Measurements from ENCODE around the gene JPT1. TPM values are rescaled to one million over a fixed set of nuclear protein-coding genes. Genes with fewer than 3 reads are reported as not detected.

Gene JPT1
- total RNA-seq, 1 experiment from 2014 or later, result 265 TPM

- DNase-seq, result no peak
- Histone ChIP-seq H2BK12ac (ENCODE audit: insufficient read length, low read depth, low read length) (no peak overlapping the region), H4K5ac (ENCODE audit: insufficient read length, low read depth, low read length) (no peak overlapping the region), H2AFZ (ENCODE audit: low read length) (no peak overlapping the region), H2BK20ac (ENCODE audit: low read depth, low read length, poor library complexity, severe bottlenecking) (no peak overlapping the region), H3K9me3 (ENCODE audit: control insufficient read depth, low read depth, low read length) (no peaks in the 10 kb centered on the region), H3K4me2 (ENCODE audit: insufficient read depth, insufficient read length, low read length) (no peak overlapping the region), H3K23me2 (ENCODE audit: insufficient read length, low read depth, low read length, poor library complexity, severe bottlenecking) (no peaks in the 10 kb centered on the region), H3K56ac (ENCODE audit: insufficient read length, low read depth, low read length) (no peak overlapping the region), H3K27me3 (ENCODE audit: insufficient read depth, low read length) (no peaks in the 10 kb centered on the region), H4K8ac (replicated peaks; ENCODE audit: insufficient read length, low read depth, low read length) (no peak overlapping the region), H3K4me1 (ENCODE audit: insufficient read depth, low read length) (no peaks in the 10 kb centered on the region; the same call in 1 of the 2 replicates), H2BK120ac (ENCODE audit: low read depth, low read length, poor library complexity, severe bottlenecking) (no peak overlapping the region), H3K27ac (ENCODE audit: insufficient read length, low read depth, low read length) (no peak overlapping the region), H3K9ac (ENCODE audit: extremely low read depth, insufficient read length, low read length) (no peak overlapping the region), H2AK5ac (ENCODE audit: insufficient read length, low read length) (no peak overlapping the region), H3K23ac (ENCODE audit: insufficient read length, low read depth, low read length) (no peak overlapping the region), H2BK5ac (ENCODE audit: insufficient read length, low read length) (no peak overlapping the region), H3K18ac (ENCODE audit: insufficient read length, low read depth, low read length) (no peak overlapping the region), H4K20me1 (ENCODE audit: control insufficient read depth, insufficient read depth, insufficient read length) (no peaks in the 10 kb centered on the region), H3T11ph (ENCODE audit: low read length) (no peak overlapping the region), H3K79me2 (ENCODE audit: insufficient read depth, low read length) (peaks cover 20% of the 10 kb centered on the region; the same call in 1 of the 2 replicates), H3K4ac (ENCODE audit: low read depth, low read length) (no peak overlapping the region), H4K91ac (ENCODE audit: insufficient read length, low read depth, low read length) (no peak overlapping the region), H3K14ac (ENCODE audit: insufficient read depth, low read length) (no peak overlapping the region), H2BK15ac (ENCODE audit: low read depth, low read length) (no peak overlapping the region), H3K79me1 (ENCODE audit: insufficient read depth, low read depth, low read length, poor library complexity, severe bottlenecking) (peaks cover 16% of the 10 kb centered on the region)
- Mint-ChIP-seq H3K4me3 (no peak overlapping the region), H3K9me3 (no peaks in the 10 kb centered on the region), H3K4me1 (peaks cover 3 to 12% of the 10 kb centered on the region in 2 experiments), H3K36me3 (ENCODE audit: insufficient read depth in 1 of 3, low read depth in 3 of 3) (peaks cover 59 to 73% (median 73%) of the 10 kb centered on the region in 3 experiments), H3K27me3 (ENCODE audit: low read depth) (no peaks in the 10 kb centered on the region), H3K27ac (0 out of 7 replicates have a peak overlapping the region, but pooled peaks of 1 of the 3 experiments have one; percentile 3)
- no CpG with 5 or more reads among the region's 3 CpGs for WGBS (ENCODE audit: extremely low coverage, insufficient read length, low lambda C conversion rate)
- TF ChIP-seq, protein P1, sequence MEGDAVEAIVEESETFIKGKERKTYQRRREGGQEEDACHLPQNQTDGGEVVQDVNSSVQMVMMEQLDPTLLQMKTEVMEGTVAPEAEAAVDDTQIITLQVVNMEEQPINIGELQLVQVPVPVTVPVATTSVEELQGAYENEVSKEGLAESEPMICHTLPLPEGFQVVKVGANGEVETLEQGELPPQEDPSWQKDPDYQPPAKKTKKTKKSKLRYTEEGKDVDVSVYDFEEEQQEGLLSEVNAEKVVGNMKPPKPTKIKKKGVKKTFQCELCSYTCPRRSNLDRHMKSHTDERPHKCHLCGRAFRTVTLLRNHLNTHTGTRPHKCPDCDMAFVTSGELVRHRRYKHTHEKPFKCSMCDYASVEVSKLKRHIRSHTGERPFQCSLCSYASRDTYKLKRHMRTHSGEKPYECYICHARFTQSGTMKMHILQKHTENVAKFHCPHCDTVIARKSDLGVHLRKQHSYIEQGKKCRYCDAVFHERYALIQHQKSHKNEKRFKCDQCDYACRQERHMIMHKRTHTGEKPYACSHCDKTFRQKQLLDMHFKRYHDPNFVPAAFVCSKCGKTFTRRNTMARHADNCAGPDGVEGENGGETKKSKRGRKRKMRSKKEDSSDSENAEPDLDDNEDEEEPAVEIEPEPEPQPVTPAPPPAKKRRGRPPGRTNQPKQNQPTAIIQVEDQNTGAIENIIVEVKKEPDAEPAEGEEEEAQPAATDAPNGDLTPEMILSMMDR (conservative IDR thresholded peaks at IDR 0.05), result no peak
These were observed 7.7 kb downstream of the JPT1 start for GRCh38 chr17:75146592-75146991.

All from H9 (cell line).